C4-2B (cell line): ENCODE measurements around the gene PFDN1.

Source experiments
- CTCF ChIP-seq: fragments of 450-650 bp; conservative IDR thresholded peaks from 2 replicates; pipeline ENCODE4 v1.5.1; 2017; ENCODE audit warnings: mild to moderate bottlenecking
- ZFX ChIP-seq: fragments of 450-650 bp; IDR thresholded peaks from 2 replicates; pipeline ENCODE4 v1.6.1; 2017

GRCh38 chr5:140262221-140262620 lies 40.7 kb downstream of the PFDN1 start:
- TF ChIP-seq CTCF (no peak), ZFX (no peak)
